GM12891 (cell line): Measurements from ENCODE around the gene TBL1XR1.
"Not testable (repeated sequence)": the region's sequence is repeated elsewhere in the genome, so short reads cannot be mapped to it uniquely, and the experiment has no call there.

Experiments used
- DNase-seq: peaks from one replicate; pipeline ENCODE4 v3.0.0; 2011; ENCODE audit warnings: low spot score; ENCODE audit not compliant: insufficient read length
- FAIRE-seq: peaks from 2 replicates; lab custom pipeline; 2011; peaks lifted over from hg19 to GRCh38; lab: Jason Lieb, UNC
- PAX5 ChIP-seq: IDR thresholded peaks from 2 replicates; pipeline ENCODE4 v1.6.1; 2011; ENCODE audit warnings: low read length, moderate library complexity, mild to moderate bottlenecking; ENCODE audit not compliant: insufficient read depth, severe bottlenecking
- POLR2A ChIP-seq: IDR thresholded peaks from 2 replicates; pipeline ENCODE4 v1.6.1; 2011; ENCODE audit warnings: low read depth, low read length, control low read depth
- POLR2AphosphoS5 ChIP-seq: IDR thresholded peaks from 2 replicates; pipeline ENCODE4 v1.6.1; 2011; ENCODE audit warnings: low read depth, low read length, control low read depth
- POU2F2 ChIP-seq: IDR thresholded peaks from 2 replicates; pipeline ENCODE4 v1.6.1; 2011; ENCODE audit warnings: low read depth, mild to moderate bottlenecking, control low read depth, low read length, moderate library complexity
- SPI1 ChIP-seq: IDR thresholded peaks from 2 replicates; pipeline ENCODE4 v1.6.1; 2011; ENCODE audit warnings: low read depth, low read length, control low read depth
- TAF1 ChIP-seq: IDR thresholded peaks from 2 replicates; pipeline ENCODE4 v1.6.1; 2011; ENCODE audit warnings: low read depth, low read length, control low read depth

The TBL1XR1 gene

GRCh38 chr3:177013681-177014280 lies 183.5 kb downstream of the TBL1XR1 start:
- no peak for DNase-seq
- TF ChIP-seq POLR2A (no peak), SPI1 (no peak), POLR2AphosphoS5 (no peak), PAX5 (no peak), TAF1 (no peak), POU2F2 (no peak)
- FAIRE-seq, result peak; percentile 23

GRCh38 chr3:177005718-177006405 lies 191.4 kb downstream of the TBL1XR1 start:
- FAIRE-seq (no peak), DNase-seq (no peak)
- TF ChIP-seq POLR2A (no peak), SPI1 (no peak), TAF1 (no peak), POLR2AphosphoS5 (no peak), PAX5 (no peak), POU2F2 (no peak)

- not testable (repeated sequence) for DNase-seq, FAIRE-seq
Measured at GRCh38 chr3:177000159-177000558, 197.1 kb downstream of the TBL1XR1 start.

- DNase-seq (no peak), FAIRE-seq (no peak)
- TF ChIP-seq POLR2AphosphoS5, result no peak
- TF ChIP-seq PAX5, result no peak
- no peak for TF ChIP-seq POLR2A
- no peak for TF ChIP-seq SPI1
- TF ChIP-seq TAF1, result no peak
- TF ChIP-seq POU2F2, result no peak
Measured at GRCh38 chr3:176995946-176996345, 201.3 kb downstream of the TBL1XR1 start.

- TF ChIP-seq TAF1 (no peak), PAX5 (no peak), POLR2A (no peak), SPI1 (no peak), POU2F2 (no peak), POLR2AphosphoS5 (no peak)
- FAIRE-seq, result no peak
- DNase-seq, result no peak
Measured at GRCh38 chr3:176994891-176995781, 202.1 kb downstream of the TBL1XR1 start.

GRCh38 chr3:176994393-176994792 lies 202.9 kb downstream of the TBL1XR1 start:
- TF ChIP-seq SPI1 (no peak), POU2F2 (no peak), TAF1 (no peak), PAX5 (no peak), POLR2A (no peak), POLR2AphosphoS5 (no peak)
- DNase-seq, result no peak
- FAIRE-seq, result no peak

- DNase-seq, result no peak
- no peak for FAIRE-seq
- no peak for TF ChIP-seq SPI1
- no peak for TF ChIP-seq POU2F2
Measured at GRCh38 chr3:176992978-176993377, 204.3 kb downstream of the TBL1XR1 start.

- no peak for TF ChIP-seq POLR2A
- TF ChIP-seq POU2F2, result no peak
- no peak for TF ChIP-seq POLR2AphosphoS5
- no peak for TF ChIP-seq TAF1
- no peak for TF ChIP-seq PAX5
- no peak for TF ChIP-seq SPI1
Measured at GRCh38 chr3:176992565-176992964, 204.7 kb downstream of the TBL1XR1 start.

GRCh38 chr3:176988795-176989194 lies 208.5 kb downstream of the TBL1XR1 start:
- FAIRE-seq (no peak), DNase-seq (no peak)
- TF ChIP-seq POLR2AphosphoS5 (no peak), POU2F2 (no peak), TAF1 (no peak), SPI1 (no peak), POLR2A (no peak), PAX5 (no peak)

More at GRCh38 chr3:176992565-176992964, 204.7 kb downstream of the TBL1XR1 start:
- FAIRE-seq (no peak), DNase-seq (no peak)
